ENCODE data around the gene NCAPH2. TPM values are rescaled to one million over a fixed set of nuclear protein-coding genes. Genes with fewer than 3 reads are reported as not detected.
A peak's percentile ranks its signal among the peaks of the same experiment; 100 is the strongest.

Gene NCAPH2
- total RNA-seq, 2 donors from 2014 or later: 27.4 to 71.5 TPM

- H3K9me3 ChIP-seq: no peaks in the 10 kb centered on the region
- H3K27me3 ChIP-seq: no peaks in the 10 kb centered on the region
- DNase-seq: peak; percentile 89
- peaks cover 6% of the 10 kb centered on the region for H3K4me1 ChIP-seq
- intact Hi-C loops (cut with DNase I): no loop called here
- peak within 1 kb of the TSS; percentile 100 for H3K27ac ChIP-seq
- no peaks in the 10 kb centered on the region for H3K36me3 ChIP-seq
- peak within 1 kb of the TSS; percentile 95 to 98 for H3K9ac ChIP-seq (ENCODE audit: low read depth in 2 of 2, low read length in 2 of 2)
- H3K4me3 ChIP-seq: peak within 1 kb of the TSS; percentile 55
- no peak for TF ChIP-seq CTCF (IDR thresholded peaks at IDR 0.05)
These were observed 22.0 kb downstream of the NCAPH2 start, which contains the start of gene TYMP for GRCh38 chr22:50529897-50530579. Gene TYMP, minus strand, starts transcription at chr22:50530012. Its CDS starts 303 bp downstream, at chr22:50529709.

- H3K4me1 ChIP-seq: peaks cover 6% of the 10 kb centered on the region
- no peaks in the 10 kb centered on the region for H3K9me3 ChIP-seq
These were observed 22.5 kb downstream of the NCAPH2 start for GRCh38 chr22:50530580-50530876.

DNA sequence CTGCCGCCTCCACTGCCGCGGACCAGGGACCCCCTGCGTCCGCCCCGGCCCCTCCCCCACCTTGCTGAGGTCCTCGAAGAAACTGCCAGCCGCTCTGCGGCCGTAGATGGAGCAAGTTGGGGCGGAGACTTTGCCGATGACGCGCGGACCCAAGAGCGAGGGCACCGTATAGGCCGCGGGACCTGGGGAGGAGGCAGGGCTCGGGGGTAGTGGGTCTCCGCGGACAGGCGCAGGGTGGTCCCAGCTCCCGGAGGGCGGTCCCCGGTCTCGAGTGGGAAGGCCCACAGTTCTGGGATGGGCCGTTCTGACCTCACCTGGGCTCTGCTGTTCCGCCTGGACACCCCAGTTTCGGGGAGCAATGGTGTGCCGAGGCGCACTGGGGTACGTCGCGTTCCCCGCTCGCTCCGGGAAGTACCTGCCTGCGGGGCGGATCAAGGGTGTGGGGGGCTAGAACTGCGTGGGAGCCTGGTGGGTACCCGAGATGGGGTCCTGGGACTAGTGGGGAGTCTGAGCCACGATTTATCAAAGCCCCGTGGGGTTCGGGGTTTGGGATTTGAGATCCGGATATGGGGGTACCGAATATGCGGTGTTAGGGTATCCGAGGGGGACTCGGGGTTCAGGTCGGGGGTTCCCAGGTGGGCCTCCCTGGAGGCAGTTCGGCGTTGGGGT, 23.0 kb downstream of the NCAPH2 start:
- peak; percentile 90 for DNase-seq
- peaks cover 6% of the 10 kb centered on the region for H3K4me1 ChIP-seq
- H3K4me3 ChIP-seq: peak overlapping the region; percentile 55
- no peak for TF ChIP-seq CTCF (IDR thresholded peaks at IDR 0.05)
- peak overlapping the region; percentile 100 for H3K27ac ChIP-seq
- H3K27me3 ChIP-seq: no peaks in the 10 kb centered on the region
- H3K9ac ChIP-seq (ENCODE audit: low read depth in 2 of 2, low read length in 2 of 2): peak overlapping the region; percentile 95 to 98
- H3K36me3 ChIP-seq: no peaks in the 10 kb centered on the region
- intact Hi-C loops (cut with DNase I): no loop called here
- H3K9me3 ChIP-seq: no peaks in the 10 kb centered on the region

More at GRCh38 chr22:50530580-50530876, 22.5 kb downstream of the NCAPH2 start:
- intact Hi-C loops (cut with DNase I): no loop called here
- Histone ChIP-seq H3K27ac (peak overlapping the region; percentile 100), H3K36me3 (no peaks in the 10 kb centered on the region), H3K9ac (ENCODE audit: low read depth in 2 of 2, low read length in 2 of 2) (peak overlapping the region; percentile 95 to 98), H3K4me3 (peak overlapping the region; percentile 55), H3K27me3 (no peaks in the 10 kb centered on the region)
- DNase-seq: no peak
- no peak for TF ChIP-seq CTCF (IDR thresholded peaks at IDR 0.05)

- Histone ChIP-seq H3K9me3 (no peaks in the 10 kb centered on the region), H3K36me3 (no peaks in the 10 kb centered on the region), H3K27ac (peak overlapping the region; percentile 100), H3K4me1 (peaks cover 6% of the 10 kb centered on the region), H3K27me3 (no peaks in the 10 kb centered on the region), H3K4me3 (peak overlapping the region; percentile 55), H3K9ac (ENCODE audit: low read depth in 2 of 2, low read length in 2 of 2) (peak overlapping the region; percentile 95 to 98)
- intact Hi-C loops (cut with DNase I): no loop called here
- peak; percentile 65 for DNase-seq
- TF ChIP-seq CTCF (IDR thresholded peaks at IDR 0.05): no peak
These were observed 23.5 kb downstream of the NCAPH2 start for GRCh38 chr22:50531546-50531961.

DNA sequence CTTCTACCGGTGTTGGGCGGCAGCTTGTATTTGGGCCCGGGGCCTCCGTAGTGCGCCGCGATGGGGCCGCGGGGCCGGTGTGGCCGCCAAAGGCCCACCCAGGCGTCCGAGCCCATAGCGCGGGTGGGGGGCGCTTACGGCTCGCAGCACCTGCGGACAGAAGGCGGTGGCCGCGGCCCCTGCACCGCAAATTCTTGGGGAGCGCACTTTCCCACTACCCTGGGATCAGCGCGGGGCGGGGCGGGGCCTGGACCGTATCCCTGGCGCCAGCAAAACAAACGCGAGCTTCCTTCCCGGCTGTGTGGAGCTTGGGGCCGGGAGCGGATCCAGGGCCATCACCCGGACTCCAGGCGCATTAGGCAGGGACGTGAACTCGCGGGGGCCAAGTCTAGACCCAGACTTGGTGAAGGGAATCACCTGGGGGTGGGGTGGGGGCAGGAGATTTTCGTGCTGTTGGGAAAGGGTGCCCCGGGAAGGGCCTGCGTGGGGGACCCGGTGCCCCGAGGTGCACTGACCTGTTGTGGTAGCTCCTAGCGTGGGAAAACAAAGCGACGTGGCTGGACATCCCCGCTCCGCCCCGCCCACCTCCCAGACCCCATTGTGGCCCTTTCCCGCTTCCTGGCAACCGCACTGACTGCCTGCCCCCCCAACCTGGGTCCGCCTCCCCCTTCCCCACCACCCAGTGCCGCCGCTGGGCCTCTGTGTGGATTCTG, 24.1 kb downstream of the NCAPH2 start:
- TF ChIP-seq CTCF (IDR thresholded peaks at IDR 0.05): no peak
- H3K4me1 ChIP-seq: peaks cover 6% of the 10 kb centered on the region
- intact Hi-C loops (cut with DNase I): no loop called here
- H3K36me3 ChIP-seq: no peaks in the 10 kb centered on the region
- H3K27ac ChIP-seq: peak overlapping the region; percentile 100
- H3K4me3 ChIP-seq: peak overlapping the region; percentile 55
- no peaks in the 10 kb centered on the region for H3K27me3 ChIP-seq
- H3K9me3 ChIP-seq: no peaks in the 10 kb centered on the region
- H3K9ac ChIP-seq (ENCODE audit: low read depth in 2 of 2, low read length in 2 of 2): peak overlapping the region; percentile 95 to 98
- DNase-seq: peak; percentile 84

Data from colonic mucosa (tissue), 4 donors.